WI38 (cell line): ENCODE results near the gene CDYL2.
A peak's percentile ranks its signal among the peaks of the same experiment; 100 is the strongest.

ENCODE experiments used
- H3K4me3 ChIP-seq: 2 replicates; pipeline ENCODE4 v1.5.1; 2011; ENCODE audit warnings: low read depth, mild to moderate bottlenecking, control low read depth, low read length
- CTCF ChIP-seq: IDR thresholded peaks from 2 replicates; pipeline ENCODE4 v1.5.1; 2012; ENCODE audit warnings: low read depth, mild to moderate bottlenecking, control low read depth, low read length

The CDYL2 gene

GRCh38 chr16:80807906-80808305 is 3.5 kb upstream of the CDYL2 start:
- H3K4me3 ChIP-seq, result no peak overlapping the region
- no peak for TF ChIP-seq CTCF

- TF ChIP-seq CTCF, result no peak
Measured at GRCh38 chr16:80806927-80807340, 2.5 kb upstream of the CDYL2 start.

GRCh38 chr16:80806289-80806688 is 1.9 kb upstream of the CDYL2 start:
- no peak for TF ChIP-seq CTCF
- H3K4me3 ChIP-seq, result peak overlapping the region; percentile 0; the same call in 1 of the 2 replicates

More at GRCh38 chr16:80806927-80807340, 2.5 kb upstream of the CDYL2 start:
- H3K4me3 ChIP-seq, result peak overlapping the region; percentile 0; the same call in 1 of the 2 replicates

- H3K4me3 ChIP-seq, result peak overlapping the region; percentile 64
- no peak for TF ChIP-seq CTCF
Measured at GRCh38 chr16:80804056-80804525, 307 bp downstream of the CDYL2 start.

GRCh38 chr16:80803339-80804055 is 901 bp downstream of the CDYL2 start:
- H3K4me3 ChIP-seq, result peak overlapping the region; percentile 56
- peak; percentile 33; the same call in 1 of the 2 replicates for TF ChIP-seq CTCF

- H3K4me3 ChIP-seq, result peak overlapping the region; percentile 40
- no peak for TF ChIP-seq CTCF
Measured at GRCh38 chr16:80802902-80803301, 1.5 kb downstream of the CDYL2 start.

GRCh38 chr16:80802138-80802537 is 2.3 kb downstream of the CDYL2 start:
- TF ChIP-seq CTCF, result no peak

More at GRCh38 chr16:80802138-80802537, 2.3 kb downstream of the CDYL2 start:
- no peak overlapping the region for H3K4me3 ChIP-seq
